Heart right ventricle (tissue), 16 donors: ENCODE results near the gene R3HCC1L. TPM values are rescaled to one million over a fixed set of nuclear protein-coding genes. Genes with fewer than 3 reads are reported as not detected.
"Not testable (repeated sequence)": the region's sequence is repeated elsewhere in the genome, so short reads cannot be mapped to it uniquely, and the experiment has no call there.

Source experiments
- ATAC-seq, 8 donors: fragments of 200-7000 bp; cut with Tn5 transposase; one replicate each; pipeline ENCODE4 v1.9.1; 2020; ENCODE audit warnings: mild to moderate bottlenecking in 8 of 8, moderate library complexity in 8 of 8, moderate number of reproducible peaks in 1 of 8
- DNase-seq, 2 donors: peaks; one replicate each; pipeline ENCODE4 v3.0.0-alpha.2; 2020
- H3K27ac ChIP-seq, 10 donors: fragments of 200-600 bp; sonication (generic) in 2 of 10; one replicate each; pipeline versions ENCODE4 v1.5.0 to v1.8.0; 2020 to 2022; ENCODE audit warnings: mild to moderate bottlenecking in 3 of 10
- H3K27me3 ChIP-seq, 7 donors: fragments of 200-600 bp; one replicate each; pipeline ENCODE4 v1.8.0; 2021 to 2022; ENCODE audit warnings: mild to moderate bottlenecking in 2 of 7
- H3K36me3 ChIP-seq, 9 donors: fragments of 200-600 bp; sonication (generic) in 1 of 9; one replicate each; pipeline versions ENCODE4 v1.5.0 to v1.8.0; 2020 to 2022; ENCODE audit warnings: mild to moderate bottlenecking in 2 of 9
- H3K4me1 ChIP-seq, 9 donors: fragments of 200-600 bp; sonication (generic) in 1 of 9; one replicate each; pipeline versions ENCODE4 v1.5.0 to v1.8.0; 2020 to 2022; ENCODE audit warnings: mild to moderate bottlenecking in 4 of 9
- H3K4me3 ChIP-seq, 10 donors: fragments of 200-600 bp; sonication (generic) in 2 of 10; one replicate each; pipeline versions ENCODE4 v1.5.0 to v1.8.0; 2020 to 2022; ENCODE audit warnings: mild to moderate bottlenecking in 7 of 10, moderate library complexity in 2 of 10
- H3K9me3 ChIP-seq, 11 donors: fragments of 200-600 bp in 10 of 11; sonication (generic) in 2 of 11; one replicate each; pipeline versions ENCODE4 v1.5.0 to v1.8.0; 2013 to 2022; ENCODE audit warnings: mild to moderate bottlenecking in 2 of 11, control low read depth in 1 of 11, moderate library complexity in 1 of 11
- WGBS, 2 donors: extraction: QIAGEN DNeasy Blood & Tissue Kit; methylation state at CpG; one replicate each; pipeline ENCODE4 v1.1.7; 2013; ENCODE audit warnings: inconsistent platforms in 1 of 2; 5-methylcytosine and 5-hydroxymethylcytosine counted together
- intact Hi-C, 10 donors: fragments of 100-400 bp; cut with DNase I; formaldehyde crosslinking; loops; one replicate each; pipeline versions ENCODE4 v1.11.1 to v1.14.2; 2022
- polyA plus RNA-seq, 2 donors: library from polyadenylated mRNA; stranded (reverse); fragments of 200-250 nt; gene quantifications; one replicate each; pipeline ENCODE4 v1.2.3, GENCODE V29; 2013
- total RNA-seq, 10 donors: library from RNA; stranded (reverse); fragmentation: NEBNext Ultra II Directional in 3 of 10; extraction: Animal tissue kit (Norgen Biotek cat#: 25700) in 3 of 10; gene quantifications; one replicate each; pipeline versions ENCODE4 v1.2.1 to v1.2.4, GENCODE V29; 2021 to 2023
- TF ChIP-seq, protein P1 (sequence below), 9 donors: fragments of 200-600 bp; sonication (generic) in 2 of 9; IDR thresholded peaks; one replicate each; pipeline versions ENCODE4 v1.5.0 to v1.8.0; 2021 to 2022; ENCODE audit warnings: antibody characterized with exemption in 9 of 9, mild to moderate bottlenecking in 5 of 9, moderate library complexity in 1 of 9
- donor health status: Arrhythmogenic right ventricular cardiomyopathy.
- donor health status: ischemic (EF 13 %, LVEDD 7.1; RV severe dilation, severe dysfunction).
- donor health status: healthy with polysubstance abuse.
- donor health status: DM: no; HTN: yes; CAD: no.
- donor health status: DM: no; HTN: no; CAD: no.
- donor health status: ischemic (EF 25% LVEDD 6.9; RV normal size, moderate dysfunction).
- donor health status: ischemic (EF 25% LVEDD 5.7; RV mildly dilated, moderate dysfunction).
- donor health status: healthy.
- donor health status: DM: yes; HTN: yes; CAD: no.
- donor health status: Ischemic cardiomyopathy.
- donor health status: ischemic (EF 35%, LVEDD 5.7; RV mildly dilated, moderate dysfunction).
- donor health status: nonischemic (EF 11% LVEDD 7.7; RV severe dilation, severe dysfunction).
- donor health status: DM: yes; HTN: yes; CAD: no.
- donor health status: PGD.
- donor health status: ischemic (EF 29% LVEDD 5.4; RV normal size, mild dysfunction).
- donor health status: nonischemic (EF 23%, LVEDD 6.1; RV moderate dilation, normal function).

The R3HCC1L gene
- total and polyA plus RNA-seq, 12 donors = 3.3 to 6.9 (median 5.2) TPM

DNA sequence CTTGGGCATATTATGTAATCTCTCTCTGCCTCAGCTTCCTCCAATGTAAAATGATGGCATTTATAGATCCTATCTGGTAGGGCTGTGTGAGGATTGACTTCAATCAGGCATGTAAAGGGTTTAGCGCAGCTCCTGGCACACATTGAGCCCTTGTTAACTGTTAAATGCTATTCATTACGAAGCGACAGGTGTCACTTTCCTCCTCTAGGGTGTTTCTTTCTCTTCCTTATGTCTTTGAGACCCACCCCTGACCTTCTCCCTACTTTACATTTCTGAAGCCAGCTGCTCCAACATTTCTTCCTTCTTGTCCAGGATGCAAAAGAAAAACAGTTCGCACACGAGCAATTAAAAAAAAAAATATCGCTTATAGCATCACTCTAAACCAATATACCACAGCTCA, 5.7 kb upstream of the R3HCC1L start:
- no peak overlapping the region for H3K4me3 ChIP-seq
- intact Hi-C loops = no loop called here

DNA sequence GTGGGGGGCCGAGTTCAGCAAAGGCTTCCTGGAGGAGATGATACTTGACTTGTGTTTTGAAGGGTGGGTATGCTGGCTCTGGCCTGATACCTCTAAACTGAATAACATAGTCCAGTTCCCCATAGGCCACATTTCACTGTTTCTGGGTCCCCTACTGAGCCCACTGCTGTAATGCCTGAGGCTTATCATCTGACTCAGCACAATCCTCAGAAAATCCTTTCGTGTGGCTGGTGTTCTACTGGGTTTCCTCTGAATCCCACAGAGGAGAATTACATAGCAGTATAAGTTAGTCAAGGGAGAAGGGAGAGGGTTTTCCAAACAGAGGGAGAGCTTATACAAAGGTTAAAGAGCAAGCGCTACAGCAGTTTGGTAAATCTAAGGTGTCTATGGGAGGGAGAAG, 2.8 kb upstream of the R3HCC1L start:
- H3K36me3 ChIP-seq = no peaks in the 10 kb centered on the region
- H3K4me3 ChIP-seq = no peak overlapping the region
- H3K27ac ChIP-seq = no peak overlapping the region
- WGBS, 2 donors = 78 to 83% methylated on average over 3 of the region's 3 CpGs
- intact Hi-C loops = no loop called here
- H3K27me3 ChIP-seq = peaks cover 0 to 16% (median 0%) of the 10 kb centered on the region in 7 donors
- peaks cover 0 to 12% (median 0%) of the 10 kb centered on the region in 11 donors for H3K9me3 ChIP-seq
- DNase-seq = no peak
- no peak for ATAC-seq
- TF ChIP-seq, protein P1, sequence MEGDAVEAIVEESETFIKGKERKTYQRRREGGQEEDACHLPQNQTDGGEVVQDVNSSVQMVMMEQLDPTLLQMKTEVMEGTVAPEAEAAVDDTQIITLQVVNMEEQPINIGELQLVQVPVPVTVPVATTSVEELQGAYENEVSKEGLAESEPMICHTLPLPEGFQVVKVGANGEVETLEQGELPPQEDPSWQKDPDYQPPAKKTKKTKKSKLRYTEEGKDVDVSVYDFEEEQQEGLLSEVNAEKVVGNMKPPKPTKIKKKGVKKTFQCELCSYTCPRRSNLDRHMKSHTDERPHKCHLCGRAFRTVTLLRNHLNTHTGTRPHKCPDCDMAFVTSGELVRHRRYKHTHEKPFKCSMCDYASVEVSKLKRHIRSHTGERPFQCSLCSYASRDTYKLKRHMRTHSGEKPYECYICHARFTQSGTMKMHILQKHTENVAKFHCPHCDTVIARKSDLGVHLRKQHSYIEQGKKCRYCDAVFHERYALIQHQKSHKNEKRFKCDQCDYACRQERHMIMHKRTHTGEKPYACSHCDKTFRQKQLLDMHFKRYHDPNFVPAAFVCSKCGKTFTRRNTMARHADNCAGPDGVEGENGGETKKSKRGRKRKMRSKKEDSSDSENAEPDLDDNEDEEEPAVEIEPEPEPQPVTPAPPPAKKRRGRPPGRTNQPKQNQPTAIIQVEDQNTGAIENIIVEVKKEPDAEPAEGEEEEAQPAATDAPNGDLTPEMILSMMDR (IDR thresholded peaks at IDR 0.05) = no peak
- peaks cover 0 to 23% (median 11%) of the 10 kb centered on the region in 9 donors for H3K4me1 ChIP-seq

More for the DNA sequence above, 5.7 kb upstream of the R3HCC1L start:
- H3K27me3 ChIP-seq = peaks cover 0 to 31% (median 0%) of the 10 kb centered on the region in 7 donors
- WGBS, 2 donors = 85% methylated on average over 6 of the region's 6 CpGs
- TF ChIP-seq, protein P1 (IDR thresholded peaks at IDR 0.05) = no peak
- H3K27ac ChIP-seq = no peak overlapping the region
- ATAC-seq (no peak), DNase-seq (no peak)
- H3K4me1 ChIP-seq = peaks cover 0 to 3% (median 0%) of the 10 kb centered on the region in 9 donors
- H3K36me3 ChIP-seq = no peaks in the 10 kb centered on the region
- peaks cover 0 to 12% (median 0%) of the 10 kb centered on the region in 11 donors for H3K9me3 ChIP-seq

DNA sequence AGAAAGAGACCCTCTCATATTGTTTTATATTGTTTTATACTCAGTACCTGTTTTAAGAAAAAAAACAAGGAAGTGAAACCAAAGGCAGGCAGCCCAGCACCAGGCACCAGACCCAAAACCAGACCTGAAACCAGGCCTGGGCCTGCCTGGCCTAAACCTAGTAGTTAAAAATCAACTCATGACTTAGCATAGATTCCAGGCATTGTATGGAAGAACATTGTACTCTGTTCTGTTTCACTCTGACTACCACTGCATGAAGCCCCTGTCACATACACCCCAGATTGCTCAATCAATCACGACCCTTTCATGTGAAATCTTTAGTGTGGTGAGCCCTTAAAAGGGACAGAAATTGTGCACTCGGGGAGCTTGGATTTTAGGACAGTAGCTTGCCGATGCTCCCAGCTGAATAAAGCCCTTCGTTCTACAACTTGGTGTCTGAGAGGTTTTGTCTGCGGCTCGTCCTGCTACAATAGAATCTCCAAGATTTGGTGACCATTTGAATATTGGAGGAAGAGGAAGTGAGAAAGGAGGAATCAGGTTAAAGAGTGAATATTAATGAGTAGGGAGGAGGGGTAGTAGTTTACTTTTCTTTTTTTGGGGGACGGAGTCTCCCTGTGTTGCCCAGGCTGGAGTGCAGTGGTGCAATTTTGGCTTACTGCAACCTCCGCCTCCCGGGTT, 1.2 kb upstream of the R3HCC1L start:
- peaks cover 0 to 12% (median 0%) of the 10 kb centered on the region in 11 donors for H3K9me3 ChIP-seq
- H3K4me3 ChIP-seq, H3K36me3 ChIP-seq, ATAC-seq, DNase-seq, intact Hi-C loops, H3K27me3 ChIP-seq: not testable (repeated sequence)
- 94 to 96% methylated on average over 9 of the region's 9 CpGs for WGBS, 2 donors
- peak overlapping the region in 1 of 10 donors; percentile 99 for H3K27ac ChIP-seq
- H3K4me1 ChIP-seq = peaks cover 0 to 35% (median 15%) of the 10 kb centered on the region in 9 donors

DNA sequence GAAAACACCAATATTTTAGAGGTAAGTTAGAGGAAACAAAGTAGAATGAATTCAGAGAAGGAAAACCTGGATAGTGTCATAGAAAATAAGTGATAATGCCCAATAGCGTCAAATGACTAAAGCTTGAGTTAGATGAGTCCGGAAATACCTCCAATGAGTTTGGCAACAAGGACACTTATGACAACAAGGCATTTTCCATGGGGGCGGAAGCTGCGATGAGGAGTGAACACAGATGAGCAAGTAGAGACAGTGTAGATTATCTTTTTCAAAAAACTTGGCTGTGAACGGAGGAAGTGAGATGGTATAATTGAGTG, 383 bp upstream of the R3HCC1L start:
- peak overlapping the region in 9 of 10 donors; percentile 79 to 99 (median 91) for H3K27ac ChIP-seq
- intact Hi-C loops = no loop called here
- ATAC-seq = no peak

More for the DNA sequence above, 383 bp upstream of the R3HCC1L start:
- 71 to 72% methylated on average over 5 of the region's 5 CpGs for WGBS, 2 donors
- Histone ChIP-seq H3K4me1 (peaks cover 0 to 42% (median 20%) of the 10 kb centered on the region in 9 donors), H3K36me3 (no peaks in the 10 kb centered on the region), H3K4me3 (peak overlapping the region; percentile 77 to 99 (median 86)), H3K27me3 (no peaks in the 10 kb centered on the region), H3K9me3 (peaks cover 0 to 12% (median 0%) of the 10 kb centered on the region in 11 donors)
- TF ChIP-seq, protein P1 (IDR thresholded peaks at IDR 0.05) = no peak
- no peak for DNase-seq
